Osteoblast (primary cell): ENCODE results near the gene PSTPIP1. TPM values are rescaled to one million over a fixed set of nuclear protein-coding genes. Genes with fewer than 3 reads are reported as not detected.
A peak's percentile ranks its signal among the peaks of the same experiment; 100 is the strongest.

ENCODE experiments used
- DNase-seq: peaks from one replicate; pipeline ENCODE4 v3.0.0; 2011; ENCODE audit warnings: low spot score, mixed read lengths; ENCODE audit not compliant: insufficient read length; ENCODE audit errors: missing footprints
- H2AFZ ChIP-seq: 2 replicates; pipeline ENCODE4 v1.6.0; 2011; ENCODE audit warnings: mild to moderate bottlenecking, low read length
- H3K27ac ChIP-seq: 2 replicates; pipeline ENCODE4 v1.5.1; 2011; ENCODE audit warnings: mild to moderate bottlenecking, low read depth, low read length, moderate library complexity
- H3K27me3 ChIP-seq: 2 replicates; pipeline ENCODE4 v1.6.0; 2012; ENCODE audit warnings: mild to moderate bottlenecking, control low read depth, inconsistent platforms, low read length, moderate library complexity; ENCODE audit not compliant: insufficient read depth
- H3K36me3 ChIP-seq: 2 replicates; pipeline ENCODE4 v1.5.1; 2011; ENCODE audit warnings: mild to moderate bottlenecking, low read length, control low read depth, moderate library complexity; ENCODE audit not compliant: insufficient read depth
- H3K4me1 ChIP-seq: 2 replicates; pipeline ENCODE4 v1.5.1; 2011; ENCODE audit warnings: mild to moderate bottlenecking, low read length, control low read depth, moderate library complexity; ENCODE audit not compliant: insufficient read depth
- H3K4me2 ChIP-seq: 2 replicates; pipeline ENCODE4 v1.6.0; 2011; ENCODE audit warnings: mild to moderate bottlenecking, low read length; ENCODE audit not compliant: insufficient read depth
- H3K4me3 ChIP-seq: fragments of 200-600 bp; sonication (generic); 3 replicates; pipeline ENCODE4 v1.5.1; 2012; ENCODE audit warnings: mild to moderate bottlenecking, low read length, inconsistent platforms; ENCODE audit not compliant: insufficient read depth
- H3K79me2 ChIP-seq: 2 replicates; pipeline ENCODE4 v1.6.0; 2012; ENCODE audit warnings: mild to moderate bottlenecking, low read length, control low read depth, inconsistent platforms; ENCODE audit not compliant: insufficient read depth
- H3K9me3 ChIP-seq: 2 replicates; pipeline ENCODE4 v1.5.1; 2011; ENCODE audit warnings: low read depth, low read length, control low read depth
- H4K20me1 ChIP-seq: 2 replicates; pipeline ENCODE4 v1.6.0; 2012; ENCODE audit warnings: mild to moderate bottlenecking, low read length, control low read depth; ENCODE audit not compliant: insufficient read depth
- CTCF ChIP-seq: IDR thresholded peaks from 2 replicates; pipeline ENCODE4 v1.5.1; 2011; ENCODE audit warnings: mild to moderate bottlenecking, low read depth, low read length, moderate library complexity; ENCODE audit errors: extremely low read depth
- total RNA-seq: library from RNA; depleted of rRNA; stranded (reverse); fragments of >200 nt; gene quantifications from 2 replicates; pipeline ENCODE4 v1.2.3, GENCODE V29; 2012

Gene PSTPIP1
- total RNA-seq, 1 donor, result not detected

- H2AFZ ChIP-seq, result no peak overlapping the region
- TF ChIP-seq CTCF, result no peak
- H3K9me3 ChIP-seq, result no peaks in the 10 kb centered on the region
- H3K79me2 ChIP-seq, result no peaks in the 10 kb centered on the region
- no peaks in the 10 kb centered on the region for H3K4me1 ChIP-seq
- H3K36me3 ChIP-seq, result no peaks in the 10 kb centered on the region
- no peak overlapping the region for H3K27ac ChIP-seq
- no peak overlapping the region for H3K4me3 ChIP-seq
- H3K4me2 ChIP-seq, result no peak overlapping the region
- no peaks in the 10 kb centered on the region for H4K20me1 ChIP-seq
- H3K27me3 ChIP-seq, result no peaks in the 10 kb centered on the region
- peak; percentile 68 for DNase-seq
These were observed 33.7 kb downstream of the PSTPIP1 start for GRCh38 chr15:77028451-77029165.

- no peak for DNase-seq
- Histone ChIP-seq H3K27me3 (no peaks in the 10 kb centered on the region), H4K20me1 (no peaks in the 10 kb centered on the region), H3K4me3 (no peak overlapping the region), H3K9me3 (no peaks in the 10 kb centered on the region), H3K27ac (no peak overlapping the region), H2AFZ (no peak overlapping the region), H3K4me1 (no peaks in the 10 kb centered on the region), H3K79me2 (no peaks in the 10 kb centered on the region), H3K36me3 (no peaks in the 10 kb centered on the region), H3K4me2 (no peak overlapping the region)
- no peak for TF ChIP-seq CTCF
These were observed 34.5 kb downstream of the PSTPIP1 start for GRCh38 chr15:77029166-77030047.

- no peaks in the 10 kb centered on the region for H3K79me2 ChIP-seq
- no peaks in the 10 kb centered on the region for H3K9me3 ChIP-seq
- H3K27ac ChIP-seq, result no peak overlapping the region
- no peak overlapping the region for H2AFZ ChIP-seq
- H3K4me1 ChIP-seq, result no peaks in the 10 kb centered on the region
- no peaks in the 10 kb centered on the region for H3K27me3 ChIP-seq
- no peak overlapping the region for H3K4me3 ChIP-seq
- H3K36me3 ChIP-seq, result no peaks in the 10 kb centered on the region
- peak; percentile 95 for DNase-seq
- no peaks in the 10 kb centered on the region for H4K20me1 ChIP-seq
- no peak overlapping the region for H3K4me2 ChIP-seq
- no peak for TF ChIP-seq CTCF
These were observed 35.4 kb downstream of the PSTPIP1 start for GRCh38 chr15:77030048-77030927.
